MCF 10A (cell line): ENCODE data around the gene RBM18. TPM values are rescaled to one million over a fixed set of nuclear protein-coding genes. Genes with fewer than 3 reads are reported as not detected.

ENCODE experiments used
- BruUV-seq: library from RNA; stranded (reverse); fragments of 400-500 nt; replicated peaks from 2 replicates; lab custom pipeline; 2021; lab: Mats Ljungman, UMichigan
- CTCF ChIA-PET: fragments of 300-600 bp; sonication (Branson Sonifier 250); formaldehyde crosslinking; extraction: SDS; loops from one replicate; lab custom pipeline; 2021; ENCODE audit warnings: antibody characterized with exemption, inconsistent platforms; lab: Yijun Ruan, JAX
- POLR2A ChIA-PET: fragments of 300-600, 350-650 bp; sonication (Branson Sonifier 250); formaldehyde crosslinking; extraction: SDS; loops from one replicate; lab custom pipeline; 2020; ENCODE audit warnings: antibody characterized with exemption, inconsistent platforms; lab: Yijun Ruan, JAX
- DNase-seq: peaks from one replicate; pipeline ENCODE4 v3.0.0-alpha.2; 2018; ENCODE audit not compliant: unreplicated experiment
- H3K27ac Mint-ChIP-seq: one replicate; pipeline ENCODE4 v1.8.0; 2022; ENCODE audit warnings: mild to moderate bottlenecking, low read depth, mixed read lengths; ENCODE audit not compliant: unreplicated experiment
- H3K27me3 Mint-ChIP-seq: one replicate; pipeline ENCODE4 v1.8.0; 2022; ENCODE audit warnings: mixed read lengths; ENCODE audit not compliant: insufficient read depth, unreplicated experiment
- H3K36me3 Mint-ChIP-seq: one replicate; pipeline ENCODE4 v1.8.0; 2022; ENCODE audit warnings: mild to moderate bottlenecking, moderate library complexity, mixed read lengths; ENCODE audit not compliant: insufficient read depth, unreplicated experiment
- H3K4me1 Mint-ChIP-seq: one replicate; pipeline ENCODE4 v1.8.0; 2022; ENCODE audit warnings: mixed read lengths; ENCODE audit not compliant: insufficient read depth, unreplicated experiment
- H3K4me3 Mint-ChIP-seq: one replicate; pipeline ENCODE4 v1.8.0; 2022; ENCODE audit warnings: mild to moderate bottlenecking, moderate library complexity, mixed read lengths; ENCODE audit not compliant: unreplicated experiment
- H3K9me3 Mint-ChIP-seq: one replicate; pipeline ENCODE4 v1.8.0; 2022; ENCODE audit warnings: mixed read lengths; ENCODE audit not compliant: unreplicated experiment
- CTCF ChIP-seq: fragments of 200-600 bp; IDR thresholded peaks from one replicate; pipeline ENCODE4 v1.8.0; 2022; ENCODE audit warnings: antibody characterized with exemption, mild to moderate bottlenecking; ENCODE audit not compliant: unreplicated experiment
- intact Hi-C: fragments of 100-400 bp; cut with micrococcal nuclease; formaldehyde crosslinking; loops from 2 replicates; pipeline ENCODE4 v1.14.1; 2022
- total RNA-seq: library from RNA; stranded (reverse); gene quantifications from 2 replicates; pipeline ENCODE4 v1.2.3, GENCODE V29; 2022

RBM18 gene
- total RNA-seq, 1 experiment from 2014 or later: 44.4 TPM

DNA sequence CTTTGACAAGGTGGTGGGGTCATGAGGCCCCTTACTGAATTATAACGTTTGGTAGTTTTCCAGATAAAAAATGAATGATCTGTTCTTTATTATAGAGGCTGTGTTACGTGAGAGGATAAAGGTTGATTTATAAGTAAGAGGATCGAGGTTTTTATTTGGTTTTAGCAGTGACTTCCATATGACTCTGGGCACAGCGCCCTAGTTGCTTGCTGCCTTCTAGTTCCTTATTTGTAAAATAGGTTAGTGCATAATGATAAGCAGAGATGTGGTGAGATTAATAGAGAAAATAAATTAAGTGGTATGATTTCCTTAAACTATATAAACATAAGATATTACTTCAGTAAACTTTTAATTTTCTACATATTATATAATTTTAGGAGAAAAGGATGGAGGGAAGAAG, 29.9 kb upstream of the RBM18 start:
- H3K9me3 Mint-ChIP-seq: no peaks in the 10 kb centered on the region
- H3K4me1 Mint-ChIP-seq: no peaks in the 10 kb centered on the region
- intact Hi-C loops: no loop called here
- POLR2A ChIA-PET: no interaction called here
- no peaks in the 10 kb centered on the region for H3K27me3 Mint-ChIP-seq
- BruUV-seq: no TSS peak
- DNase-seq: no peak
- no peak for TF ChIP-seq CTCF
- H3K36me3 Mint-ChIP-seq: peaks cover 73% of the 10 kb centered on the region
- CTCF ChIA-PET: interaction anchor here (0.8 kb wide), 1 partner anchor 15 kb away, joined by 5 read pairs; no protein-coding TSS in a partner anchor
- H3K27ac Mint-ChIP-seq: no peak overlapping the region
- H3K4me3 Mint-ChIP-seq: no peak overlapping the region

DNA sequence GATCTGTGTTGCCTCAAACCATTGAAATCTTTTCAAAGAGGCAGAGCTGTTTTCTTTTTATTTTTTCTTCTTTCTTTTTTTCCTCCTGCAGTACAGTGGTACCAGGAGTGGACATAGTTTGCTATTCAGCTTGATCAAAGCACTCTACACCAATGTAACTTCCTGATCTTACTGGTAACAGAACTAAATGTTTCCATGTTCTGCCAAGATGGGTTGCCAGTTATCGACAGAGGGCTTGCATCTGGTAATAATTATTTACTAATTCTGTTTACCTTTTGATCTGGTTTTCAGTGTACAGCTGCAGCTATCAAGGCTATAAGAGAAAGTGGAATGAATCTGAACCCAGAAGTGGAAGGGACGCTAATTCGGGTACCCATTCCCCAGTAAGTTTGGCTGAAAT, 26.8 kb upstream of the RBM18 start:
- DNase-seq: no peak
- no peak for TF ChIP-seq CTCF
- no peaks in the 10 kb centered on the region for H3K4me1 Mint-ChIP-seq
- CTCF ChIA-PET: interaction anchor here (0.8 to 1.5 kb wide), 4 partner anchors 54 to 604 kb away, joined by 3 read pairs; no protein-coding TSS in a partner anchor
- no peaks in the 10 kb centered on the region for H3K9me3 Mint-ChIP-seq
- no peak overlapping the region for H3K4me3 Mint-ChIP-seq
- POLR2A ChIA-PET: interaction anchor here (0.6 kb wide), 1 partner anchor 18 kb away, joined by 5 read pairs; no protein-coding TSS in a partner anchor
- no peak overlapping the region for H3K27ac Mint-ChIP-seq
- H3K27me3 Mint-ChIP-seq: no peaks in the 10 kb centered on the region
- intact Hi-C loops: no loop called here
- no TSS peak for BruUV-seq
- peaks cover 82% of the 10 kb centered on the region for H3K36me3 Mint-ChIP-seq

DNA sequence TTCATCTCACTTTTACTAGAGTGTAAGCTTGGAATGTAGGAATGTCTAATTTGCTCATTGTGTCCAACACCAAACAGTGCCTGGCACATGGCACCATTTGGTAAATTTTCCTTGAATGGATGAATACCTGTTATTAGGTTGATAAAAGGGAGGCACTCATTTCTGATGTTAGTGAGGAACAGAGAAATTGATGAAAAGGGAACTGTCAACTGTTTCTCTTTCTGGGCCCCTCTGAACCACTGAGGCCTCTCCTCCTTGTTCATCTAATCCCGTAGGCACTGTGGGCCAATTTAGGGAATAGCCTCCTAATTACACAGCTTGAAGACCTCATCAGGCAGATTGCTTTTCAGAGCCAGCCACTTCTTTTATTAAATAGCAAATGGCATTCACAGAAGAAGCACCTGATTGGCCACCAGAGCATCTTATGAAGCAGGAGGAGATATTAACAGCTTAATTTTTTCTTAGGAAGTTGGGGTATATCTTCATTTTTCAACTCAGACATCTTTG, 22.6 kb upstream of the RBM18 start:
- Mint-ChIP-seq H3K4me3 (no peak overlapping the region), H3K27me3 (no peaks in the 10 kb centered on the region), H3K4me1 (no peaks in the 10 kb centered on the region), H3K36me3 (peaks cover 86% of the 10 kb centered on the region), H3K9me3 (no peaks in the 10 kb centered on the region), H3K27ac (no peak overlapping the region)
- CTCF ChIA-PET: interaction anchor here (0.6 kb wide), 1 partner anchor 788 kb away, joined by 3 read pairs; no protein-coding TSS in a partner anchor
- POLR2A ChIA-PET: interaction anchor here (0.7 to 1.4 kb wide), 2 partner anchors 23 to 154 kb away, joined by 3 to 4 read pairs; partner anchors contain the start of genes MRRF and RBM18
- no peak for DNase-seq
- no peak for TF ChIP-seq CTCF
- intact Hi-C loops: no loop called here
- no TSS peak for BruUV-seq

- no TSS peak for BruUV-seq
- H3K4me3 Mint-ChIP-seq: no peak overlapping the region
- no peak for DNase-seq
- H3K9me3 Mint-ChIP-seq: no peaks in the 10 kb centered on the region
- intact Hi-C loops: no loop called here
- H3K4me1 Mint-ChIP-seq: no peaks in the 10 kb centered on the region
- POLR2A ChIA-PET: interaction anchor here (0.7 to 1.4 kb wide), 2 partner anchors 22 to 187 kb away, joined by 3 to 4 read pairs; partner anchors contain the start of genes MRRF and RBM18
- TF ChIP-seq CTCF: no peak
- H3K27ac Mint-ChIP-seq: no peak overlapping the region
- no peaks in the 10 kb centered on the region for H3K27me3 Mint-ChIP-seq
- CTCF ChIA-PET: interaction anchor here (0.6 kb wide), 1 partner anchor 788 kb away, joined by 3 read pairs; no protein-coding TSS in a partner anchor
- peaks cover 86% of the 10 kb centered on the region for H3K36me3 Mint-ChIP-seq
Measured at GRCh38 chr9:122286764-122287163, 22.1 kb upstream of the RBM18 start.
